ENCODE results near the gene SWAP70. TPM values are rescaled to one million over a fixed set of nuclear protein-coding genes. Genes with fewer than 3 reads are reported as not detected.

The SWAP70 gene
- total RNA-seq, 2 donors from 2014 or later = 18.7 to 33.4 TPM

GRCh38 chr11:9759519-9760192, 95.8 kb downstream of the SWAP70 start:
- Histone ChIP-seq H3K27ac (peak overlapping the region; percentile 94 to 98), H3K27me3 (no peaks in the 10 kb centered on the region), H3K4me1 (peaks cover 0 to 43% of the 10 kb centered on the region in 2 donors), H3K9me3 (no peaks in the 10 kb centered on the region), H3K36me3 (no peaks in the 10 kb centered on the region), H3K4me3 (peak overlapping the region in 1 of 2 donors; percentile 64)
- peak; percentile 97 for DNase-seq (ENCODE audit: low spot score)
- TF ChIP-seq CTCF (IDR thresholded peaks at IDR 0.05) = no peak

GRCh38 chr11:9760193-9760575, 96.3 kb downstream of the SWAP70 start:
- H3K27ac ChIP-seq = peak overlapping the region; percentile 94 to 98
- no peaks in the 10 kb centered on the region for H3K9me3 ChIP-seq
- no peak overlapping the region for H3K4me3 ChIP-seq
- H3K36me3 ChIP-seq = no peaks in the 10 kb centered on the region
- TF ChIP-seq CTCF (IDR thresholded peaks at IDR 0.05) = no peak
- peaks cover 0 to 49% of the 10 kb centered on the region in 2 donors for H3K4me1 ChIP-seq
- H3K27me3 ChIP-seq = no peaks in the 10 kb centered on the region
- DNase-seq (ENCODE audit: low spot score) = peak; percentile 95

- Histone ChIP-seq H3K4me3 (no peak overlapping the region), H3K27ac (no peak overlapping the region), H3K4me1 (peaks cover 0 to 54% of the 10 kb centered on the region in 2 donors), H3K27me3 (no peaks in the 10 kb centered on the region), H3K9me3 (no peaks in the 10 kb centered on the region), H3K36me3 (no peaks in the 10 kb centered on the region)
- no peak for TF ChIP-seq CTCF (IDR thresholded peaks at IDR 0.05)
- DNase-seq (ENCODE audit: low spot score) = no peak
These were observed 97.6 kb downstream of the SWAP70 start for GRCh38 chr11:9761441-9761945.

- peaks cover 0 to 54% of the 10 kb centered on the region in 2 donors for H3K4me1 ChIP-seq
- H3K36me3 ChIP-seq = no peaks in the 10 kb centered on the region
- H3K9me3 ChIP-seq = no peaks in the 10 kb centered on the region
- H3K27me3 ChIP-seq = no peaks in the 10 kb centered on the region
- no peak for TF ChIP-seq CTCF (IDR thresholded peaks at IDR 0.05)
- DNase-seq (ENCODE audit: low spot score) = no peak
- no peak overlapping the region for H3K4me3 ChIP-seq
- no peak overlapping the region for H3K27ac ChIP-seq
These were observed 98.7 kb downstream of the SWAP70 start for GRCh38 chr11:9762531-9762930.

GRCh38 chr11:9763301-9763700, 99.4 kb downstream of the SWAP70 start:
- Histone ChIP-seq H3K9me3 (no peaks in the 10 kb centered on the region), H3K4me1 (peaks cover 0 to 49% of the 10 kb centered on the region in 2 donors), H3K4me3 (no peak overlapping the region), H3K27me3 (no peaks in the 10 kb centered on the region), H3K36me3 (no peaks in the 10 kb centered on the region), H3K27ac (no peak overlapping the region)
- TF ChIP-seq CTCF (IDR thresholded peaks at IDR 0.05) = no peak
- no peak for DNase-seq (ENCODE audit: low spot score)
